Upper lobe of left lung (tissue), 4 donors: Measurements from ENCODE around the gene ITPR1.

Source experiments
- CTCF ChIP-seq, 6 experiments: fragments of 450-650 bp in 4 of 6; fragments of 200-600 bp in 2 of 6; sonication (generic) in 2 of 6; IDR thresholded peaks; one replicate each; pipeline ENCODE4 v1.5.1; 2016 to 2019; ENCODE audit warnings: antibody characterized with exemption in 6 of 6
- EP300 ChIP-seq, 4 donors: sonication (generic); formaldehyde crosslinking; IDR thresholded peaks; one replicate each; pipeline ENCODE4 v1.5.1; 2017; ENCODE audit warnings: antibody characterized with exemption in 4 of 4, control low read depth in 2 of 4

- no peak for TF ChIP-seq CTCF (IDR thresholded peaks at IDR 0.05)
- no peak for TF ChIP-seq EP300 (IDR thresholded peaks at IDR 0.05)
Observed at GRCh38 chr3:4495294-4496086, 2.3 kb downstream of the ITPR1 start.
